Erythroblast (primary cell): ENCODE results near the gene MOB3B.

Source experiments
- GATA1 ChIP-seq: IDR thresholded peaks from 2 replicates; pipeline ENCODE4 v1.6.1; 2011; ENCODE audit warnings: low read depth, mild to moderate bottlenecking, control low read depth, low read length, moderate library complexity
- POLR2A ChIP-seq: IDR thresholded peaks from 2 replicates; pipeline ENCODE4 v1.6.1; 2011; ENCODE audit warnings: mild to moderate bottlenecking, low read length

DNA sequence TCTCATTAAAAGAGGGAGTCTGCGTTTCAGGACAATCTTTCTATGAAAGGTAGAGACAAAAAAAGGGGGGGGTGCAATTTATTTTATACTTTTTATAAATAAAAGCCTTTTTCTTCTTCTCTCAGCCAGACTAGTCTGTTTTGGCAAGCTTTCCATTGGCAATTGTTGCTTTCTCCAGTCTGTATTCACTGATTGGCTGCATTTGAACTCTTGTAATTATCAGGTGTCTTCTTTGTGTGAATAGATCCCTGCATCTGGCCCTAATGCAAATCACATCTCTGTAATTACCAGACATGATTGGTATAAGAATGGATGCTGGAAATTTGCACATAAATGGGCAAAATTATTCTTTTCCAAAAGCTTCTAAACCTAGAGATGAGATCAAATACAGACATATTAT lies 225.1 kb downstream of the MOB3B start:
- TF ChIP-seq POLR2A (no peak), GATA1 (no peak)
